HG03439 (cell line): ENCODE measurements around the gene RAD23B.

Experiments used
- ATAC-seq: cut with Tn5 transposase; IDR thresholded peaks from one replicate; pipeline ENCODE4 v1.9.1; 2021; ENCODE audit warnings: mild to moderate bottlenecking, moderate library complexity; ENCODE audit not compliant: unreplicated experiment

RAD23B gene

GRCh38 chr9:107268560-107268959 lies 14.5 kb upstream of the RAD23B start:
- ATAC-seq, result no peak

GRCh38 chr9:107269254-107269653 lies 13.8 kb upstream of the RAD23B start:
- no peak for ATAC-seq

- no peak for ATAC-seq
Measured at GRCh38 chr9:107269681-107270080, 13.4 kb upstream of the RAD23B start.

- no peak for ATAC-seq
Measured at GRCh38 chr9:107270082-107270481, 13.0 kb upstream of the RAD23B start.

- ATAC-seq, result no peak
Measured at GRCh38 chr9:107270580-107270979, 12.5 kb upstream of the RAD23B start.

- no peak for ATAC-seq
Measured at GRCh38 chr9:107273634-107274033, 9.4 kb upstream of the RAD23B start.

- ATAC-seq, result no peak
Measured at GRCh38 chr9:107274096-107274495, 9.0 kb upstream of the RAD23B start.

- ATAC-seq, result no peak
Measured at GRCh38 chr9:107274953-107275422, 8.1 kb upstream of the RAD23B start.

GRCh38 chr9:107275530-107275929 lies 7.5 kb upstream of the RAD23B start:
- no peak for ATAC-seq

GRCh38 chr9:107276966-107277710 lies 5.9 kb upstream of the RAD23B start:
- no peak for ATAC-seq

GRCh38 chr9:107277801-107278200 lies 5.3 kb upstream of the RAD23B start:
- no peak for ATAC-seq

GRCh38 chr9:107279086-107279485 lies 4.0 kb upstream of the RAD23B start:
- ATAC-seq, result no peak

GRCh38 chr9:107280543-107280942 lies 2.5 kb upstream of the RAD23B start:
- ATAC-seq, result no peak

- no peak for ATAC-seq
Measured at GRCh38 chr9:107281184-107281583, 1.9 kb upstream of the RAD23B start.

GRCh38 chr9:107281922-107282667 lies 984 bp upstream of the RAD23B start:
- no peak for ATAC-seq

- peak; percentile 43 for ATAC-seq
Measured at GRCh38 chr9:107283623-107284616, 841 bp downstream of the RAD23B start.

- ATAC-seq, result no peak
Measured at GRCh38 chr9:107284636-107285035, 1.6 kb downstream of the RAD23B start.

- no peak for ATAC-seq
Measured at GRCh38 chr9:107285286-107285685, 2.2 kb downstream of the RAD23B start.

GRCh38 chr9:107286057-107286456 lies 3.0 kb downstream of the RAD23B start:
- ATAC-seq, result no peak

GRCh38 chr9:107288701-107289100 lies 5.6 kb downstream of the RAD23B start:
- ATAC-seq, result no peak

- no peak for ATAC-seq
Measured at GRCh38 chr9:107290619-107291018, 7.5 kb downstream of the RAD23B start.
